Endometrium (tissue), 2 donors: ENCODE measurements around the gene JUNB.

Experiments used
- FAIRE-seq: peaks from 2 replicates; lab custom pipeline; 2012; peaks lifted over from hg19 to GRCh38; lab: Jason Lieb, UNC
- donor health status: control.
- donor health status: control.

JUNB gene

DNA sequence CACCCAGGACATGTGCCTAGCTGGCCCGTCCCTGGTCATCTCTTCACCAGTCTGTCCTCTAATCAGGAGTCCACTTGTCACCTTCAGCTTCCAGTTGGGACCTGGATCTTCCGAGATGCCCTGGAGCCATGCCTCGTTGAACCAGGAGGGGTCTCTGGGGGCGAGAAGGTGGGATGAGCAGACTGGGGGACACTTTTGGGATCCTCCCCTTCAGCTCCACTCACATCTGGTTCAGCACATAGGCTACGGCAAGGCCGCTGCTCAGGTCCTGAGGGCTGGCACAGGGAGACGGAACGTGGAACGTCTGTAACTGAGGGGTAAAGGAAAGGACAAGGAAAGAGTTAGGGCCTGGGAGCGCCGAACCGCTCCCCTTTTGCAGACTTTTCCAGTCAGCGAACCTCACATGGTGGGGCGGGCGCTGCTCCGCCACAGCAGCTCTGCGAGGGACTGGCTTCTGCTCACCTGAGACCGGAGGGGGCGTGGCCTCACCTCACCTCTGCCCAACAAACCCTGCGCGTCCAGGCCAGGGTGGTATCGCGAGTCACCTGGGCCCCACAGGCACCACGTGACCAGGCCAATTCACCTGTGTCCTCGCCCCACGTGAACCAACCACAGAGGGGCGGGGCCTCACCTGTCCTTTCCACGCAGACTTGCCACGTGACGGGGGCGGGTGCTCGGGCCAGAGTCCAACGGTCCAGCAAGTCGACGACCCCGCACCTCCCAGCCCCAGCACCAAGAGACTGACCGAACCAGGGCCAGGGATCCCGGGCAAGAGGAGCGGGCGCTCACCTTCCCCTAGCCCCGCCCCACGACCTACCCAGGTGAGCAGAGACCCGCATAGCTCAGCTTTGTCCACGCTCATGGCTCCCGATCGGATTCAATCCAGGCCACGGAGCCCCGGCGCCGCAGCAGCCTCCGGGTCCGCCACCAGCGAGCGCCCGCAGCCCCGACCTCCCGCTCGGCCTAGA is 16.4 kb upstream of the JUNB start, which contains the start of gene HOOK2:
HOOK2 (minus strand) TSS at position 965 of the 968 bp plus-strand sequence; CDS start at position 862, 103 bp downstream.
- FAIRE-seq: no peak

DNA sequence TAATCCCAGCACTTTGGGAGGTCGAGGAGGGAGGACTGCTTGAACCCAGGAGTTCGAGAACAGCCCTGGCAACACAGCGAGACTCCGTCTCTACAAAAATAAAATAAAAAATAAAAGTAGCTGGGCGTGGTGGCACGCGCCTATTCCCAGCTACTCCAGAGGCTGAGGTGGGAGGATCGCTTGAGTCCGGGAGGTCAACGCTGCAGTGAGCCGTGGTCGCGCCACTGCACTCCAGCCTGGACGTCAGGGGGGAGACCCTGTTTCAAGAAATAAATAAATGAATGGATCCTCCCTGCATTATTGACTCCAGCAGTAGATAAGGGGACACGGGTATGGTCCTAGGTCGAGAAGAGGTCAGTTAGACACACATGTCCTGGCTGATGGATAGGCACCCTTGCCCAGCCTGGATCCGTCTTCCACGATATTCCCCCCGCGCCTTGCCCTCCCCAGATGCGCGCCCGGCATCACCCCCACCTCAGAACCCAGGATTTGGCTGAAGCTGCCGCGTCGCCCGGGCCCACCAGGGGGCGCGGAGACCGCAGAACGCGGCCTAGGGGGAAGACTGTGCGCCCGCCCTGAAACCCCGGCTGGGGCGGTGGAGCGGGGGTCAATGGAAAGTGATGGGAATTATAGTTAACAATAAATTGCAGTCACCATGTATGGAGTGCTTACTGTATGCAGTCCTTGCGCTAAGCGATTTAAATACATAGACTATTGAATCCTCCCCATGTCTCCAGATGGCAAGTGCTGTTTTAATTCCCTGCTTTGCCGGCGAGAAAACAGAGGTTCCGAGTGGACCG is 13.9 kb upstream of the JUNB start:
- FAIRE-seq: no peak

DNA sequence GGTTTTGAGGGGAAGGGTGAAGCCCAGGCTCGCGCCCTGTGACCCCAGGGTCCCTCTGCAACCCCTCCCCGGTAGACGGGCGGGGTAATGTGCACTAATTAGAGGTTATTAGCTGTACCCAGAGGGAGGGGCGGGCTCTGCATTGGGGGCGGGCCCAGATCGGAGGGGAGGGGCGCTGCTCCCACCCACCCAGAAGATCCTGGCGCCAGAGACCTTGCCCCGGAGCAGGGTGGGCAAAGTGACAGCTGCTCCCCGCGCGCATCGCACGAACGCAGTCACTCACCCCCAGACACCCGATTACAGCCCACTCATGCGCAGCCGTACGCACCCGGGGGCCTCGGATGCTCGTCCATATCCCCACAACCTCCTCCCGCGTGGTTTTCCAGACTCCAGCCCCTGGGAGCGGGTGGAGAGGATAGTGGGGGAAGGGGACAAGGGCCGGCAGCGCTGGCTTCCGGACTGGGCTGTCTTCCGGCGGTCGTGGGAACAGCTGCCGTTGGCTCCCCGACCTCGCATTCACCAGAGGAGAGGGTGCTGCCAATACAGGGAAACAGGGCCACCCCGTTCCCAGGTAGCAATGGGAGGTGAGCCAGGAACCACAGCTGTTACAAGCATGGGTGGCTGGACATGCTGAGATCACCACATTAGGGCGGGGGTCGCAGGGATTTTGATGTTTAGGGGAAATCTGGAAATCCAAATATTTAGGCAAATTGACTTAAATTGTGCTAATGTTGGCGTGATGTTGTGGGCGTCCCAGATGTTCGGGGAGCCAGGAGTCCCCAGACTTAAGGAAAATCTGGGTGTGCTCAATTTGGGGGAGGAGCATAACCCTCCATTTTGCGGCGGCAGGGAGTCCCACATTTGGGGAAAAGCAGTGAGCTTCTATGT is 13.0 kb upstream of the JUNB start:
- FAIRE-seq: no peak

DNA sequence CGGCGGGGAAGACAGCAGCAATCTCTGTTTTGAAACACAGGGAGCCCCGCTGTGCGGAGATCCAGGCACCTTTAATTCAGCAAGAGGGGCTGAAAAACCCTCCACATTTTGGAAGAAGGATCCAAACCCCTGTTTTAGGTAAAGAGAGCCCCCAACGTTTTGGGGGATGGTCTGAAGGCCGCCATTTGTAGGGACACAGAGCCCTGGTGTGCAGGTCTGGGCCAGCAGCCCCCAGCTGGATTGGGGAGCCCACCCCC is 12.5 kb upstream of the JUNB start:
- FAIRE-seq: no peak

DNA sequence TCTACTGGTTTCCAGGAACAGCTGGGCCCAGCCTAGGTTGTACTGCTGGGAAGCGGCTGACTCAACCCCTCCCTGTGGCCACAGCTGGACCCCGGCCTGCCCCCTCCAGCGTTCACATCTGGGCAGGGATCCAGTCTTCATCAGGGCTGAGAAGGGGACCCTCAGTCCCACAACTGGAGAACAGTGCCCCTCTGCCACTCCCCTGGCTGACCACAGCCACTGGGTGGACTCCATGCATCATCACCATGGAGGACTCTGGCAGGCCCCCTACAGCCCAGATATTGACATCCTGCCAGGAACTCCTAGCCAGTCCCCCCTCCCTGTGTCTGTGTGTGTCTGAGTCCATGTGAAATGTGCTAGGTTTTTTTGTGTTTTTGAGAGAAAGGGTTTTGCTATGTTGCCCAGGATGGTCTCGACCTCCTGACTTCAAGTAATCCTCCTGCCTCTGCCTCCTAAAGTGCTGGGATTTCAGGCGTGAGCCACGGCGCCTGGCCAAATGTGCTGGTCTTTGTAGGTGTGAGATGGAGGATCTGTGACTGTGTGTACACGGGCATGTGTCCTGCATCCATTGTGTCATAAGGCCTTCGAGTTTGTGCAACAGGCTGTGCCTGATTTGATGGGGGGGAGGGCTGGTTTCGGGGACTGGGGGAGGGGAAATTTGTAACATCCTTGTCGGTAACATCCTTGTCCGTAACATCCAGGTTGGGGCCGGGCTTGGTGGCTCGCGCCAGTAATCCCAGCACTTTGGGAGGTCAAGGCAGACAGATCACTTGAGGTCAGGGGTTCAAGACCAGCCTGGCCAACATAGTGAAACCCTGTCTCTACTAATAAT is 11.9 kb upstream of the JUNB start:
- no peak for FAIRE-seq

DNA sequence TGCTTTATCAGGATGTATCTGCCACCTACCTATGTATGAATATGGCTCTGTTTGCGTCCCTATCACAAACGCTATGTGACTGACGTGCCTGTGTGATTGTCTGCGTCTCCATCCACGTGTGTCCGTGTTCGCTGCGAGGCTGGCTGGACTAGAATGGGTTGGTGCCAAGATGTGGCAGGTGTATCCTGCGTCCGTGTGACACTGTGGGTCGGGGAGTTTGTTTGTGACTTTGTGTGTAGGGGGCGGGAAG is 9.2 kb upstream of the JUNB start:
- no peak for FAIRE-seq

DNA sequence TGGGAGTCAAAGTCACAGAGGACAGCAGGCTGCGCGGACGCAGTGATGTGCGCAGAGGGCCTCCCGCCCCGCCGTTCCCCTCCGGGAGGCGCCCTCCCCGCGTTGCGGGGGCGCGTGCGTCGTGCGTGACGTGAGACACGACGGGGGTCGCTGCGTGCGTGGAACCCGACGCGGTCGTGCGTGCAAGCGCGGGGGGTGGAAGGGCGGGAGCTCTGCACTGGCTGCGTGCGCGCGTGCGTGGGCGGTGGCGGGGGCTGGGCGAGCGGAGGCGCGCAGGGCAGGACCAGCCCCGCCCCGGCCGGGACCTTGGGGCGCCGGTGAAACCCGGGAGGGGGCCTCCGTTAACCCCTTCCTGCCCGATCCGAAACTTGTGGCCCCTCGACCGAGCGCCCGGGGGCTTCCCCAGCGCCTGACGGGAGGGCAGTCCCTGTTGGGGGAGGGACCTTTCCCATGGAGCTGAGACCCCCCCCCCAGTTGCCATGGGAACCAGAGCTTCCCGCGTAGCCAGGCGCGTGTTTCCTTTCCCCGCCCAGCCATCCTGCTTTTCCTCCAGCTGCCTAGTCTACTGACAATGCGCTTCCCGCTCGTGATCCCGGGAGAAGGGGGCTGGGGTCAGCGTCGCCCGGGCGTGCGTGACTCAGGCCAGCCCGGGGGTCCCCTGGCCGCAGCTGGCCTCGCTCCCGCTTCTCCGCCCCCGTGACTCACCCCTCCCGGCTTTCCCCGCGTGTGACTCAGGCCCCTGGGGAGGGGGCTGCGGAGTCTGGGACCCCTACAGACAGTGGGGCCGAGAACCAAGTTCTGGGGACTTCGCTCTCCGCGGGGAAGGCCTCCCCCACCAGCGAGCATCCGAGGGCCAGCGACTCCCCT is 8.6 kb upstream of the JUNB start:
- FAIRE-seq: no peak

DNA sequence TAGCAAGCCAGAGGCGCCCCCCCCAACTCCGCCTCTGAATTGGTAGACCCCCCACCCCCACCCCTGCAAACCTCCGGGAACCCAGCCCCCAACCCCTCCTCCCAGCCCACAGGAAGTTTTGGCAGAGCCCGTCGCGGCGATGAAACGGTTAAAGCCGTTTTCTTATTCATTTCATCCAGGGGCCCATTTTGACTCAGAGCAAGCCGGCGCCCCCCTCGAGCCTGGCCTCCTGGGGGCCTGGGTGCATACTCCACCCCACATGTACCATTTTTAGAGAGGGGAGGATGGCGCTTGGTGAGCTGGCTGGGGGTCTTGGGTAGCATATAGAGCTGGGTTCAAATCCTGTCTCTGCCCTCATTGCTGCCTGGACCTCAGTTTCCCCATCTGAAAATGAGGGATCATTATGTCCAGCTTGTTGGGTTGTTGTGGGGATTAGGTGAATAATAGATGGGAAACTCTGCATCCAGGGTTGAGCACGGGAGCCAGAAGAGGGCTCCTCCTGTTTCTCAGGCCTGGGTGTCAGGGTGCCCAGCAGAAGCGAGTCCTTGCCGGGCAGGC is 7.9 kb upstream of the JUNB start:
- FAIRE-seq: no peak

DNA sequence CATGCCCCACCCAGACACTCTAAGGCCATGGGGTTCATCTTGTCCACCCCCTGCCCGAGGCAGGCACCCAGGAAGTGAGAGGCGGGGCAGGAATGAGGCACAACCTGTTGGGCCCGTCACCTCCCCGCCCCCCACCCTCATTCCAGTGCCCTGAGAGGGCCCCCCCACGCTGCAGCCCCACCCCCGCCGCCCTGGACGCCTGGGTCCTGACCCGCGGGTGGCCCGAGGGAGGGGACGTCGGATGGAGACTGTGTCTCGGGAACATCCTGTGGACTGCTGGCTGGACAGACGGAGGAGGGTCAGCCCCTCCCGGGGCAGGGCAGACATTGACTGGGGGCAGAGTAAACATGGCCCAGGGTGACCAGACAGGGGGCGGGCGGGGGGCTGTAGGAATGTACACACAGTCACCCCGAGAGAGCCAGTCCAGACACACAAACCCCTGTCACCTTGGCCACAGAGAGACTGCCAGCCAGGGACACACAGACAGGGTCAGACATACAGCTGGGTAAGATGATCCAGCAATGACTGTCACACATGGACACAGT is 7.4 kb upstream of the JUNB start:
- no peak for FAIRE-seq

DNA sequence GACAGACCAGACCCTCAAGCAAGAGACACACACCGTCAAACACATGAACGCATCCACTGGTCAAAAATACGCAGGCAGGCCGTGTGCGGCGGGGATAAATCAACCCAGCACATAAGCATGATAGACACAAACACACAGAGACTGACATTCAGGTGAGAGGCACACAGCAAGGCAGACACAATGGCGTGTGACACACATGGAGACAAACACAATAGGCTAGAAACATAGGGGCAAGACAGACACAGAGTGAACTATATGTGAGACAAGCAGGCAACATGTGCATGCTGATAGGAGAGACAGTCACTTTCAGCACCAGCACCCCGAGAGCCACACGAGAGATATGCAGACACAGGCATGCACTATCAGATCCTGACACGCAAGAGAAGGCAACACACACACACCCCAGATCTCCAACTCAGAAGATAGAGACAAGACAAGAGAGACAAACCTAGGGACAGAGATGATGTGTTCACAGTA is 6.9 kb upstream of the JUNB start:
- no peak for FAIRE-seq

DNA sequence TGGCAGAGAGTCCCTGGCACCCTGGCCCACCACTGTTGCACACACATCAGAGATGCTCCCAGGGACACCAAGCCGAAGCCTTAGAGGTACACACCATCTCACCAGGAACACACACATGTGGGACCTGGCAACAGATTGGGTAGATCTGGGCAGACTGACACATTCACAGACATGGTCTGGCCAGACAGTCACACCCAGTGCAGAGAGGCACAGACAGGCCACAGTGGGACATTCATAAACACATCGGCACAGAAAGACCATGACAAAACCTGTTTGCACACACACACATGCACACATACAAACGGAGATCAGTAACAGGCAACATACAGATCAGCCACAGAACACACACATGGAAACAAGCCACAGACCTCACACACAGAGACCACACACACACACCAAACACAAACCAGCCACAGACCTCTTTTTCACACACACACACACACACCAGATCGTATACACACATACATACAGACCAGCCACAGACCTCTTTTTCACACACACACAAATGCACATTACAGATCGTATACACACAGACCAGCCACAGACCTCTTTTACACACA is 6.3 kb upstream of the JUNB start:
- no peak for FAIRE-seq

DNA sequence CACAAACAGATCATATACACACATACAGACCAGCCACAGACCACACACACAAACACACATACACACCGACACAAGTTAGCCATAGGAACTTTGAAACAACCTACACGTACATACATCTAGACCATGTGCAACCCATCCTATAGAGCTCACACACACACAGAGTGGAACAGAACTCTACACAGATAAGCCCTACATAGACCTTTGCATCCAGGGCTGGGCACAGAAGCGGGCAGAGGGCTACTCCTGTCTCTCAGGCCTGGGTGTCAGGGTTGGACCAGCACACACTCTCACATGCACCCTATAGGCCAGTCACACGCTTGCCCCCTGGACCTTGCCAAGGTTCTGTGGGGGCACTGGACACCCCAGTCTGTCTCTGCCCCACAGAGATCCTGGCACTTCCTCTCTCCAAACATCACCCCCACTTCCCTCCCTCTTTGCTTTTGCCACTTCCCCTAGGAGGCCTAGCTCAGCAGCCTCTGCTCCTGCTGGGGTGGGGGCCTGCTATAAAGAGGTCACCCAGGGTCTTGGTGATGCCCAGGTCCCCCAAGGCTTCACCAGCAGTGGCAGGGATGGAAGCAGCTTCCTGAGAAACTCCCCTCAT is 5.8 kb upstream of the JUNB start:
- FAIRE-seq: no peak

DNA sequence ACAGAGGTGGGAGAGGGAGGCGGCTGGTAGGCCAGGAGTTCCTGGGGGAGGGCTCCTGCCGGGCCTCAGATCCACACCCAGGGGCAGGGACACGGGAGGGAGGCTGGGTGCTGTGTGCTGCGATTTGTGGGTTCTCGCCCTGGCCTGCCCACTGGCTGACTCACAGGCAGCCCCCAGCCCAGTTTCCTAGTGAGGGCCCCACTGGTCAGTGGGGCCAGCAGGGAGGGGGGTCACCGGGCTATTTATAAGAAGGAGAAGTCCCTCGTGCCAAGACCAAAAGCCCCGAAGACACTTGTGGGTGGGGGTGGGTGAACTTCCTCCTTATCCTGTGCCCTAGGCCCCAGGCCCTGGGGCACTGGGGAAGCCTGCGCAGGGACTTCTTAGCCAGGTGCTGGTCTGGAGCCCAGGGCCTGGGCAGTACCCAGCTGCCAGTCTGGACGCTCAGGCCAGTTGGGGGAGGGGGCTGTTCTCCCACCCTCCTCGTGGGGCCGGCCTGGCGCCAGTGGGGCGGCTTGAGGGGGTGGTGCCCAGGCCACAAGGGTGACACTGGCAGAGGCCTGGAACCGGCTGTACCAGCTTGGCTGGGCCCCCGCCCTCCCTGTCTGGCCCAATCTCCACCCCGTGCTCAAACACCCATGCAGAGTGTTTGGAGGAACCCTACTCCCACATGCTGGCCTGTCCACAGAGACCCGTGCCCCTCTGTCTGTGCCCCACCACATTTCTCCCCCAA is 5.0 kb upstream of the JUNB start:
- FAIRE-seq: no peak

DNA sequence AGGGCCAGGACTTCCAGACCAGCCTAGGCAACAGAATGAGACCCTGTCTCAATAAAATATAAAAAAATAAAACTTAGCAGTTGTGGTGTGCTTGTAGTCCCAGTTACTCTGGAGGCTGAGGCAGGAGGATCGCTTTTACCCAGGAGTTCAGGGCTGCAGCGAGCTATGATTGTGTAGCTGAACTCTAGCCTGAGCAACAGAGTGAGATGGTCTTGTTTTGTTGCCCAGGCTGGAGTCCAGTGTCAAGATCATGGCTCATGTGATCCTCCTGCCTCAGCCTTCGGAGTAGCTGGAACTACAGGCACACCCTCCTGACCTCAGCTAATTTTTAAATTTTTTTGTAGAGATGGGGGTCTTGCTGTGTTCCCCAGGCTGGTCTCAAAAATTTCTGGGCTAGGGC is 4.3 kb upstream of the JUNB start:
- FAIRE-seq: no peak

DNA sequence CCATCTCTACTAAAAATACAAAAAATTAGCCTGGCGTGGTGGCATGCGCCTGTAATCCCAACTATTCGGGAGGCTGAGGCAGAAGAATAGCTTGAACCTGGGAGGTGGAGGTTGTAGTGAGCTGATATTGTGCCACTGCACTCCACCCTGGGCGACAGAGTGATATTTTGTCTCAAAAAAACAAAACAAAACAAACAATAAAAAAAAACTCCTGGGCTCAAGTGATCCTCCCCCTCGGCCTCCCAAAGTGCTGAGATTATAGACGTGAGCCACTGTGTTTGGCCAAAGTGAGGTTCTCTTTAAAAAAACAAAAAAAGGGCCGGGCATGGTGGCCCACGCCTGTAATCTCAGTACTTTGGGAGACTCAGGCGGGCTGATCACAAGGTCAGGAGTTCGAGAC is 3.8 kb upstream of the JUNB start:
- FAIRE-seq: no peak

DNA sequence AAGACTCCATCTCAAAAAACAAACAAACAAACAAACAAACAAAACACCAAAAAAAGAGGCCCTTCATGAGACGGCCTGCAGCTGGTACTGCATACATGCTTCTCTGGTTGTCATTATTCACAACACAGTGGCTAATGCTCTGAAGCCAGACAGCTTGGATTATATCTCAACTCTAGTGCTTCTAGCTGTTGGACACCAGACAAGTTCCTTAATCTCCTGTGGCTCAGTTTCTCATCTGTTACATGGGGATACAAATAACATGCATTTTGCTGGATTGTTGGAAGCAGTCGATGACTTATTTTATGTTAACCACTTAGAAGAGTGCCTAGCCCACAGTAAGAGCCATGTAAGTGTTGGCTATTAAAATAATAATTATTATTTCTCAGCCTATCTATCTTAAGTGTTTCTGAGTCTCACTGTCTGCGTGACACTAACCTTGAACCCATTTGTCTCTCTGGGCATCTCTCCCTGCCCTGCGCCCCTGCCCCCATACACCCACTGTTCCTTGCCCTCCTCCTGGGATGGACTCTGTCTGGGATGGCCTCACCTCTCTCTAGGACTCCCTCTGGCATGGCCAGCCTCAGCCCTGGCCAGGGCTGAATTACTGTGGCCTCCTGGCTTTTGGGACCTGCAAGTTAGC is 3.1 kb upstream of the JUNB start:
- no peak for FAIRE-seq

DNA sequence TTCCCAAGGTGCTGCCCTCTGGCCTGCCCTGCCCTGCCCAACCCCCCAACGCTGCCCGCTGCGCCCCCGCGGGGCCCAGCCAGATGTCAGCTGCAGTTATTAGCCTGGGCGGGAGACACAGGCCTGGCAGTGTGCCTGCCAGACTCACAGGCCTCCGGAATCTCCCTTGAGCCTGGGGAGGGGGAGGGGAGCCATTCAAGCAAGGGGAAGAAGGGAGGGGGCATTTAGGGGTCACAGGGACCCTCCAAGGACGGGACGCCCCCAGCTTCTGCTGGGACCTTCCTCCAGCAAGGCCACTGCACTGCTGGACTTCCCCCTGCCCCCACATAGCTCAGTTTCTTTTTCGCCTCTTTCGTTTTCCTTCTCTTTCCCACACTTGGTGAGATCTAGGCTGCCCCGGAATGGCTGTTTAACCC is 2.6 kb upstream of the JUNB start:
- no peak for FAIRE-seq
